ENCODE measurements around the gene BTBD1.

The BTBD1 gene

DNA sequence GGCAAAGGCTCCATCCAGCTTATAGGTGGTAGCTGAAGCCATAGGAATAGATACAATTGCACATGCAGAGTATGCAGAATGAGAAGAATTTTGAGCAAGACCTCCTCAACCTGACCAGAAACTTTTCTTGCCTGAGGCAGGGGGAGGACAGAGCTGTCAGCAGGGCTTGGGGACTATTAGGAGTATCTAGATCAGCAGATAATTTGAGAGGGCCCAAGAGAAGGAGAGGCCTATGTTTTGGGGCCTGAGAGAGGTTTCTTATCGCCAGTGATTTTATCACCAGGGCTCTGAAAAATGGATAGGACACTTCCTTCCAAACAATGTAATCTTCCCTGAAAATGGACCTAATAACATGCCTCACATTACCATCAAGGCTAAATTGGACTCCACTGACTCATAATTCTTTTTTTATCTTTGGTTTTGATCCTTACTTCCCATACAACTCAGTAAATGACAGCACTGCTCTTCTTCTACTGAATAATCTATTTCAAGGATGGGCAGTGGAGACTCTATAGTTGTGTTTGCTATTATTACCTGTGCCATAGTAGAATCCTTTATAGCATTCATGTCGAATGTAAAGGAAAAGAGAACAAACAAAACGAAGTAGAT, 96.9 kb downstream of the BTBD1 start:
- H3K4me1 ChIP-seq = no peaks in the 10 kb centered on the region
- intact Hi-C loops (cut with DNase I; ENCODE audit: low total_unique reads) = no loop called here
- no peaks in the 10 kb centered on the region for H3K9me3 ChIP-seq
- no peaks in the 10 kb centered on the region for H3K36me3 ChIP-seq
- H3K4me3 ChIP-seq = no peak overlapping the region
- TF ChIP-seq, protein P1, sequence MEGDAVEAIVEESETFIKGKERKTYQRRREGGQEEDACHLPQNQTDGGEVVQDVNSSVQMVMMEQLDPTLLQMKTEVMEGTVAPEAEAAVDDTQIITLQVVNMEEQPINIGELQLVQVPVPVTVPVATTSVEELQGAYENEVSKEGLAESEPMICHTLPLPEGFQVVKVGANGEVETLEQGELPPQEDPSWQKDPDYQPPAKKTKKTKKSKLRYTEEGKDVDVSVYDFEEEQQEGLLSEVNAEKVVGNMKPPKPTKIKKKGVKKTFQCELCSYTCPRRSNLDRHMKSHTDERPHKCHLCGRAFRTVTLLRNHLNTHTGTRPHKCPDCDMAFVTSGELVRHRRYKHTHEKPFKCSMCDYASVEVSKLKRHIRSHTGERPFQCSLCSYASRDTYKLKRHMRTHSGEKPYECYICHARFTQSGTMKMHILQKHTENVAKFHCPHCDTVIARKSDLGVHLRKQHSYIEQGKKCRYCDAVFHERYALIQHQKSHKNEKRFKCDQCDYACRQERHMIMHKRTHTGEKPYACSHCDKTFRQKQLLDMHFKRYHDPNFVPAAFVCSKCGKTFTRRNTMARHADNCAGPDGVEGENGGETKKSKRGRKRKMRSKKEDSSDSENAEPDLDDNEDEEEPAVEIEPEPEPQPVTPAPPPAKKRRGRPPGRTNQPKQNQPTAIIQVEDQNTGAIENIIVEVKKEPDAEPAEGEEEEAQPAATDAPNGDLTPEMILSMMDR (IDR thresholded peaks at IDR 0.05) = no peak
- no peak overlapping the region for H3K27ac ChIP-seq
- no peak for DNase-seq
- no peaks in the 10 kb centered on the region for H3K27me3 ChIP-seq

DNA sequence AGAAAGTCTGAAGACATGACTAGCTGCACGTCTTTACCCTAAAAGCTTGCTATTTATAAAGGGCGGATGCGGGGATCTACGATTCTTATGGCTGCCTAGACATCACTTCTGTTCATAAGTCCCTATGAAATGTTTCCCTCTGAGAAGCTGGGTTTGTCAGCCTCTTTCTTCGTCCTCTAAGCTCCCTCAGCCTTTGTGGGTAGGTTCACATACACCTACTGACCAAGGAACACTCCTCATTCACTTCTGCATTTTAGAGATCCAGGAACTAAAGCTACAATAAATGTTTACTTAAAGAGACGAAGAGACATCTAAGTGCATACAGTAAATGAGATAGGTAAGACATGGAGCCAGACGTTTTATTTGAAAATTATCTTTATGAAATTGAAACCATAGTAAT, 97.7 kb downstream of the BTBD1 start:
- H3K36me3 ChIP-seq = no peaks in the 10 kb centered on the region
- H3K9me3 ChIP-seq = no peaks in the 10 kb centered on the region
- DNase-seq = no peak
- no peaks in the 10 kb centered on the region for H3K27me3 ChIP-seq
- no peaks in the 10 kb centered on the region for H3K4me1 ChIP-seq
- no peak overlapping the region for H3K27ac ChIP-seq
- intact Hi-C loops (cut with DNase I; ENCODE audit: low total_unique reads) = no loop called here
- TF ChIP-seq, protein P1 (IDR thresholded peaks at IDR 0.05) = no peak
- no peak overlapping the region for H3K4me3 ChIP-seq

DNA sequence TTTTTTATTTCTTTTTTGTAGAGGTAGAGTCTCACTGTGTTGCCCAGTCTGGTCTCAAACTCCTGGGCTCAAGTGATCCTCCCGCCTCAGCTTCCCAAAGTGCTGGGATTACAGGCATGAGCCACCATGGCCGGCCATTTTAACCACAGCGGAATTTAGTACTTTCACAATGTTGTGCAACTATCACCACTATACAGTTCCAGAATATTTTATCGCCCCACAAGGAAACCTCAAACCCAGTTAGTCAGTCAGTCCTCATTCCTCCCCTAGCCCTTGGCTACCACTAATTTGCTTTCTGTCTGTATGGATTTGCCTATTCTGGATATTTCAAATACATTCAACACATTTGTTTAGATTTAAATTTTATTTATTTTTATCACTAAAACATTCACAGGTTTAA, 99.0 kb downstream of the BTBD1 start:
- intact Hi-C loops (cut with DNase I; ENCODE audit: low total_unique reads) = no loop called here
- H3K4me3 ChIP-seq = no peak overlapping the region
- no peaks in the 10 kb centered on the region for H3K36me3 ChIP-seq
- H3K27ac ChIP-seq = no peak overlapping the region
- H3K27me3 ChIP-seq = no peaks in the 10 kb centered on the region
- TF ChIP-seq, protein P1 (IDR thresholded peaks at IDR 0.05) = no peak
- no peak for DNase-seq
- H3K9me3 ChIP-seq = no peaks in the 10 kb centered on the region
- H3K4me1 ChIP-seq = no peaks in the 10 kb centered on the region

DNA sequence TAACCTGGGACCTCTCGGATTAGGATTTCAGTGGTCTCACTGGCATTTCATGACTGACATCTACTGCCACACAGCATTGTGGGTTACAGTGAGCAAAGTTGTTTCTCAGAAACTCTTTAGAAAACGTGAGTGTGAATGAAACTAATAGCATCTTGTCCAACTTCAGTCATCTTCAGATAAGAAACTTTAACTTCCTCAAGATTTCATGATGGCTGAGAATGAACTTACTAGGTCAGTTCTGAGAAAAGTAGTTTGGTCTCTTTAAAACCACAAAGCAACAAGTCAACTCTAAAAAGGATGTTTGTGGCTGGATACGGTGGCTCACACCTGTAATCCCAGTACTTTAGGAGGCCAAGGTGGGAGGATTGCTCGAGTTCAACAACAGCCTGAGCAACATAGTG, 100.4 kb downstream of the BTBD1 start:
- DNase-seq = no peak
- TF ChIP-seq, protein P1 (IDR thresholded peaks at IDR 0.05) = no peak
- H3K9me3 ChIP-seq = no peaks in the 10 kb centered on the region
- intact Hi-C loops (cut with DNase I; ENCODE audit: low total_unique reads) = no loop called here
- H3K27ac ChIP-seq = no peak overlapping the region
- no peaks in the 10 kb centered on the region for H3K36me3 ChIP-seq
- H3K27me3 ChIP-seq = no peaks in the 10 kb centered on the region
- H3K4me3 ChIP-seq = no peak overlapping the region
- H3K4me1 ChIP-seq = no peaks in the 10 kb centered on the region
